Cortex of kidney (tissue), 1 donor: ENCODE results near the gene NLN.
"Not testable (repeated sequence)": the region's sequence is repeated elsewhere in the genome, so short reads cannot be mapped to it uniquely, and the experiment has no call there.

ENCODE experiments used
- DNase-seq: peaks from one replicate; lab custom pipeline; 2025; lab: John Stamatoyannopoulos, UW

Gene NLN

DNA sequence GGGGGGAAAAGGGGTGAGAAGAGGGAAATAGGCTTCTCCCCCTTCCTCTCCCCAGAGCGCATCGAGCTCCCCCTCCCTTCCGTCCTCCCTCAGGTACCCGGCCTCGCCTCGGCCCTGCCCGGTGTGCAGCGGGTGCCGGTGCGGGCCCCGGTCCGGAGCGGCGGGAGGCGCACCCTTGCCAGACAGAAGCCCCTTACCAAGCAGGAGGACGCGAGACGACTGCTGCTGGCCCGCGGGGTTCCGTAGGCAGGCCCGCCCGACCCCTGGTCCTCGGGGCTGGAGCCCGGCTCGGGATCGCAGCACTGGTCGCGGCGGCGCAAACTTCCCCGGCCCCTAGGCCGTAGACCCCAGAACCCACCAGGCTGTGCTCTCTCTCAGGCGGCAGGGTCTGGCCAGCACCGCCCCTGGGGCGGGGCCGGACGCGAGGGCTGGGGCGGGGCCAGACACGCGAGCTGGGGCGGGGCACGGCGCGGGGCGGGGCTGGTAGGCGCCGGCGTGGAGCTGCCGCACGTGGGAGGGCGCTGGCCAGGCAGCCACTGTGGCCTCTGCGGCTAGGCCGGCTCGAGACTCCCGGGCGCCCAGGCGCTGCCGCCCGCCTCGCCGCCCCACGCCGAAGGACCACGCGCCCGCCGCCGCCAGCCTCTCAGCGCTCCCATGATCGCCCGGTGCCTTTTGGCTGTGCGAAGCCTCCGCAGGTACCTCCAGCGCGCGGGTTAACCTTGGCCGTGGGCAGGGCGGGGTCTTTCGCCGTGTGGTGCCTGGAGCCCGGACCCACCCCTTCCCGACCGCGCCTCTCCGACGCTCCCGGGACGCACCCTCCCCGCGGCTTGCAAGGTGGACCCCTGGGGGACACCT is at the start of gene NLN, which contains the start of gene SGTB:
TSS of gene NLN (plus strand) at position 486 of the 855 bp plus-strand sequence. CDS start at position 655, 169 bp downstream.
TSS of gene SGTB (minus strand) at position 390 of the 855 bp plus-strand sequence. CDS start 1,302 bp downstream, outside the sequence.
- DNase-seq, result peak; percentile 50

DNA sequence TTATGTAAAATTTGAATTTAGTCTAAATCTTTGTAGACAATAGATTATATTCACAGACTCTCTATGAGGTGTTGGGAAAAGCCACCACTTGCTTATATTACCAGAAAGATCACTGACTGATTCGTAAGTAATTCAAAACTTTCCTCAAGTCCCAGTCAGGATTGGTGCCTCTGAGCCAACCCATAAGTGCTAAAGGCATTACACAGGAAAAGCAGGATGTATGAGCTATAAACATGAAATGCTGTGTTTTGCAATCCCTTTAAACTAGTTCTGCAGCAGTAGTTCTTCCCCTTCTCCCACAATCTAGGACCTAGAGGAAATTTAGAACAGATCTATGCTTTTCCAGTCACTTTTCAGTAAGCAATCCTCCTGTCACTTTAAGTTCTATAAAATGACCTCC is 49.2 kb upstream of the NLN start:
- DNase-seq, result no peak

DNA sequence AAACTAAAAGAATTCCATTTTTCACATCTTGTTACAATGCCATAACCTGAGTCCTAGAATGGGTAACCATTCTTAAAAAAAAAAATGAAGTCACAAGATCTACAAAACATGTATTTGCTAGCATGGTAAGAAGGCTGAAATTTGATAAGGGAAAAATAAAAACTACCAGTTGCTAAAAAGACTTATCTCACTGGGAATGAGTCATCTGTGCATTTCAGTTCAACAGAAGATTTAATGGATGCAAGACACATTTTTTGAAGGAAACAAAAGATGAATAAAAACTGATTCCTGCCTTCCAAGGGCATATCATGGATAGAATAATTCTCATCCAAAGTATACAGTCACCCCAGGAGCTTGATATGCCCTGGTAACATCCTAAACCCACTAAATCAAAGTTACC is 47.3 kb upstream of the NLN start:
- no peak for DNase-seq

DNA sequence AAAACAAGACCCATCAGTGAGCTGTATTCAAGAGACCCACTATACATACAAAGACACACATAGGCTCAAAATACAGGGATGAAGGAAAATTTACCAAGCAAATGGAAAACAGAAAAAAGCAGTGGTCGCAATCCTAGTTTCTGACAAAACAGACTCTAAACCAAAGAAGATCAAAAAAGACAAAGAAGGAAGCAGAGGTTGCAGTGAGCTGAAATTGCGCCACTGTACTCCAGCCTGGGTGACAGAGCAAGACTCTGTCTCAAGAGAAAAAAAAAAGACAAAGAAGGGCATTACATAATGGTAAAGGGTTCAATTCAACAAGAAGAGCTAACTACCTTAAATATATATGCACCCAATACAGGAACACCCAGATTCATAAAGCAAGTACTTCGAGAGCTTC is 45.9 kb upstream of the NLN start:
- not testable (repeated sequence) for DNase-seq

DNA sequence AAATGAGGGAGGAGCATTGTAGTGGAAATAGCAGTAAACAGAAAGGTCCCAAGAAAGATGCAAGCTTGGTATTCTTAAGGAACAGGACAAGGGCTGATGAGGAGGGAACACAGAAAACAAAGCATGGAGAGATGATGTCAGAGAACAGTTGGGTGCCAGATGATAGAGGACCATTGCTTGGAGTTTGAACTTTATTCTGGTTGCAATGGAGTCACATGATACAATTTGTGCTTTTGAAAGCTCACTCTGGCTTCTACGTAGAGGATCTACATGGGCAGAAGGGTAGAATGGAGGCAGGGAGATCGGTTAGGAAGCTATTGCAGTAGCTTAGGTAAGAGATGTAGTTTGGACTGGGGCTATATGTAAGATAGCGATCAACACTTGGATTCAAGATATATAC is 39.9 kb upstream of the NLN start:
- no peak for DNase-seq

DNA sequence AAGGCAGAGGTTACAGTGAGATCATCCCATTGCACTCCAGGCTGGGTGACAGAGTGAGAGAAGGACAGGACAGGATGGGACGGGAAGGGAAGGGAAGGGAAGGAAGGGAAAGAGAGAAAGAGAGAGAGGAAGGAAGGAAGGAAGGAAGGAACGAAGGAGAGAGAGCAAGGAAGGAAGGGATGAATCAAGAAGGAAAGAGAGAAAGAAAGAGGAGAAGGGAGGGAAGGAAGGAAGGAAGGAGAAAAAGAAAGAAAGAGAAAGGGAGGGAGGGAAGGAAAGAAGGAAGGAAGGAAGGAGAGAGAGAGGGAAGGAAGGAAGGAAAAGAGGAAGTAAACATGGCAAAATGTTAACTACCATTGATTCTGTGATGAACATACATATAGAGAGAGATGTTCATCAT is 28.9 kb upstream of the NLN start:
- DNase-seq, result no peak

DNA sequence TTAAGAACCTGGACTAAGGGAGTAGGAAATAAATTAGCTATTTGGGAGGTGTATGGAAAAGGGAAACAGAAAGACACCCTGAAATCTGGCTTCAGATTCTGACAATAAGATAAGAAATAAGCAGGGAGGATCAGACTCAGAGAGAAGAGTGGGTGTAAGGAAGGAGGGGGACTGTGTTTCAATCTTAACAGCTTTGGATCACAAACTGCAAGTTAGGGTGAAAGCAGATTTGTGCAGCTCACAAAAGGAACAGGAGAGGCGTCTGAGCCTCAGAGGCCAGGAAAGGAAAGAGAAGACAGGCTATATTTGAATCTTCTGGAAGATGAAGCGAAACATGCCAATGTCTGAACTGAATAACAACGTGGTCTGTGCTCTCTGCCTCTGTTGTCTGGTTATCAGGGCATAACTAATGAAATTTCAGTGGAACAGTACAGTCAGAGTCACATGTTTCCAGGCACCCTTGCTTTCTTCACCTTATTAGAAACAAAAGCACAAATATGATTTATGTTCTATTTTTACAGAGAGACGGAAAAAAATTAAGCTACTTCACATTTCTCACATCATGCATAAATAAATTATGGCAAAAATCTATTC is 26.7 kb upstream of the NLN start:
- DNase-seq, result no peak

DNA sequence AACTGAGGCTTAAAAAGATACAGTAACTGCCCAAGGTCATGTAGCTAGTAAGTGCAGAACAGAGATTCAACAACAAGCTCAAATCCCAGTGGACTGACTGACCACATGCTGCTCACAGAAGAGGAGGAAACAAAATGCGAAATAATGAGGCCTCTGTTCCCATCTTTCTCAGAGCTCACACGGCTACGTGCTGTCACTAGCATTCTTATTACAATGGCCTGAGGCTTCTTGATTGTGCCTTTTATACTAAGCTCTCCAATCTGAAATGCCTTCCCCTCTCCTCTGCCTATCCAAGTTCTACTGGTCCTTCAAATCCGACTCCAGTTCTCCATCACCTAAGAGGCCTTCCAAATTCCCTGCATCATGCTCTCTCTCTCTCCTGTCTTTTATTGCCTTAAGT is 26.1 kb upstream of the NLN start:
- DNase-seq, result no peak

DNA sequence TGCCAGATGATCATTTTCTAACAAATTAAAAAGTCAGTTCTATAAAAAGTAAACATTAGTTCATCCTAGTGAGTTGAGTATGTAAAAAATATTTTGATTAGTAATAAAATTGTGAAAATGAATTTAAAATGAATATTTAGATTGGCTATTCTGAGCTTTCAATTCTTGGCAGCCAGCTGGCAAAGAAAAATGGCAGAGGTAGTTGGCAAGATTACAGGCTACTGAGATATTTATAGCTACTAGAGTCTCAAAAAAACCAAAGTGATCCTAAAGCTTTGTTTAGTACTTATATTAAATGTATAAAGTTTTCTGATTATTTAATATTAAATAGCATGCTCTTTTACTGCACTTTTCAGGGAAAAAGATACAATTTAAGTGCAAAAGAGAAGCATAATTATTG is 25.1 kb upstream of the NLN start:
- DNase-seq, result no peak

DNA sequence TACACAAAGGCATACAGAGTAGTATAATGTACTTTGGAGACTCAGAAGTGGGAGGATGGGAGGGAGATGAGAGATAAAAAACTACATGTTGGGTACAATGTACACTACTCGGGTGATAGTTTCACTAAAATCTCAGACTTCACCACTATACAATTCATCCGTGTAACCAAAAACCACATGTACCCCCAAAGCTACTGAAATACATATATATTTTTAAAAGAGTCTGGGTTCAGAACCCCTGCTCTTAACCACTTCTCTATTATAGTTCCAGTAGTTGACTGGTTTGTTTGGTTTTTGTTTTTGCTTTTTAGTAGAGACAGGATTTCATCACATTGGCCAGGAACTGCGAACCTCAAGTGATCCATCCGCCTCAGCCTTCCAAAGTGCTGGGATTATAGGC is 22.7 kb upstream of the NLN start:
- no peak for DNase-seq

DNA sequence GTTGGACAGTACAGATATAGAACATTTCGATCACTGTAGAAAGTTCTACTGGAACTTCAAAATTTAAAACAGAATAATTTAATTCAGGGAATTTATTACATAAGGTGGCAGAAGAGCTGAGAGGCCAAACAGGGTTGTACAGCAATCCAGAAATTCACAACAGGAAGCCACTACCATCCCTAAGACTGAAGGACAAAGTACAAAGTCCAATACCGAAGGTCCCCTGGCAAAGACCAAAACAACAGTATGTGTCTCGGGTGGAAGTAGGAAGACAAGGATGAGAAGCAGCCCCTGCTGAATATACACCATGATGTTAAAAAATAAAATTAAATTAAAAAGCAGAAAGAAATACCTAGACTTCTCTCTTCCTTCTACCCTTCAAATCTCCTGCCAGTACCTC is 20.0 kb upstream of the NLN start:
- no peak for DNase-seq

DNA sequence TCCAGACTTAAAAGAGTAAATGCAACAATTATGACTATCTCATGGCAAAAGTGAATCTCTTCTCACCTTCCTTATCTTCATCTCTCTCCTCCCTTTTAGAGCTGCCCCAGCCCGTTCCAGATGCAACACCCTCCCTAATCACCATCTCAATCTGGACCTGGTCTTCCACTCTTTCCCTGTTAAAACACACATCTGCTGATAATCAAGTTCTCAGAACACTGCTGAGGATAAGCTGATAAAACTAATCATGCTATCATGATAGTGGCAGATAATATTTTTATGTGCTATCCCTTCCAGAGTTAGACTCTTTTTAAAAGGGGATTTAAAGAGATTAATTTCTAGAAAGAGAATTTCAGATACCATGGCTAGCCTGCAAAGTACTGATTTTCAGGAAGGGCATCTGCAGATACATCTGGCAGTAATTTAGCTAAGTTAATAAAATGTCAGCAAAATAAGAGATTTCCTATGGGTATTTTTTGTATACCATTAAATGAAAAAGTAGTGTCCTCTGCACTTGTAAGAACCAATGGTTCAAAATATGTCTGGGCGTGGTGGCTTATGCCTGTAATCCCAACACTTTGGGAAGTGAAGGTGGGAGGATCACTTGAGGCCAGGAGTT is 17.3 kb upstream of the NLN start:
- DNase-seq, result no peak

DNA sequence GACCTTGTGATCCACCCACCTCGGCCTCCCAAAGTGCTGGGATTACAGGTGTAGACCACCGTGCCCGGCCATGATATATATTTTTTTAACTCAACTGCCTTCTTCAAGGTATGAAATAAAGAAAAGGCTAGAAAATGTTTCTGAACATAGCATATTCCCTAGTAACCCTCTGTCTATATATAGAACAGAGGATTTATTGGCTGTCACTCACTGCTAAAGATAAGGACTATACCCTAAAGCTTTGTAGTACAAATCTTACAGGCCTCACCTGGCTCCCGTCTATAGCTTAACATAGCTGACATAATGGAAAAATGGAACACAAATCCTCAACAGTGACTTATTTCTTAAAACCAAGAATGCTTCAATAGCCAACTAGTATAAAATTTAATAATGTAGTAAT is 14.3 kb upstream of the NLN start:
- no peak for DNase-seq

DNA sequence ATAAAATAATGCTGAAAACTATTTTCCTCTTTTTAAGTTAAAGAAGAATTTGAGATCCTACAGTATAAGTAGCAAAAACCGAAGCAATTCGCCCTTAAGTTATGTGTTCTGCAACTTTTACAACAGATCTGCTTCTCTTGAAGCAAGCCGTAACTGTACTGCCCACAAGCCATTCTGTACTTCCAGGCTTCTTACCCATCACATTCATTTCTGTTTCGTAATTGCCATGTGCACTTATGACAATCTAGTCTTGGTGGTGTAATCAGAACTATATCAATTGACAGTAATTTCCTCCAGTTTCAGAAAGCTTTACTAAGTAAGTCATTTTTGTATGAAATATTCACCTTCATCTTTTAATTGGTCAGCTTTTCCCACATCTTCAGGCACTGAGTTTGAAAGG is 13.9 kb upstream of the NLN start:
- DNase-seq, result no peak

DNA sequence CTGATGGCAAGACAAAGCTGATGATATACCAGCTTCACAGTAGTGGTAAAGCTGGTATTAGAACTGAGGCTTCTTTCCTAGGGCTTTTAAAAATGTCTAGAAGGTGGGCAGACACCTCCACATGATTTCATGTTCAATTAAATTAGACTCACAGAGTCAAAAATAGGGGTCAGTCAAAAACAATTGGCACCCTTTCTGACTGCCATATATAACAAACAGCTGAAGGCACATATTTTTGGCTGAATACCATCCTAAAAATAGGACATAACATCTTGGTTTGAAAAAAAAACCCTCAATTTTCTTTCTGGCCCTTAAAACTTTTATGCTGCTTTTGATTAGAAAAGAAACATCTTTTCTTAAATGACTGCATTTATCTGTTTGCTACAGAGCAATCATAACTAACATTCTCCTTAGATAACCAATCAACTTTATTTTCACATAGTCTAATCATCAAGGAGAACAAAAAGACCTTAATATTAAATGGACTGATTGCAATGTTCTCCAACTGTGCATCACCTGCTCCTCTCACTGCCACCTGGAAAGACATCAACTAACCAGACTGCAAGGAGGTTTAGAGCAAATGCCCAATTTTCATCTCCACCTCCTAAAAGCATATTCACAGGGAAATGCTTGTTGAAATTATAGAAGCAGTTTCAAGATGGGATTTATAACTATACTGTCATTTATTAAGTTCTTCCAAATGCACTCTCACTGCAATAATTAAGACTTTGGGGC is 3.3 kb upstream of the NLN start:
- no peak for DNase-seq

DNA sequence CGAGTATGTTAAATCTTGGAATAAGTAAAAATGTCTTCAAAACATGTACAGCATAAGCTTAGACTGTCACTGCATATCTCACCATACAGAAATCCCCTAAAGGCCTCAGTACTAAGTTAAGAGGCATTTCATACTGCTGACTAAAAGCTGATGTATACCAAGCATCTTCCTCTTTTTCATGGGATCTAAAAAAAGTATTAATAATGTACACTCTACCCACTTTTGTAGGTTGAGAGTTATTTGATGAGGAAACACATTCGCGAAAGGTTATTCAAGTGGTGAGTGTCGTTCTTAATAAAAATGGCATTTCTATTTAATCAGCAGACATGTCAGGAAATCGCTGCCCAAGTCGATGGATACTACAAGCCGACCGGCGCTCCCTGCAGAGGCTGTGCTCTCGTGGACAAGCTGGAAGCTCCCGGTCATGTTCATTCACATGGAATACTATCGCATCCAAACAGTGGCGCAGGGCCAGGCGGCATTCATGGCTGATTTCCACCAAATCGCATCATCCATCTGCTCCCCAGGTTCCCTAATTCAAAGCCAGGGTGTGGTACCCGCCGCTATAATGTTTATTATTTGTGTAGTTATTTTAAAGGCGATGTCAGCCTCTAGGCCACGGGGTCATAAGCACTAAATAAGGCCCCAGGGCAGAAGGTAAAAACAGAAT is 820 bp upstream of the NLN start:
- DNase-seq, result no peak

DNA sequence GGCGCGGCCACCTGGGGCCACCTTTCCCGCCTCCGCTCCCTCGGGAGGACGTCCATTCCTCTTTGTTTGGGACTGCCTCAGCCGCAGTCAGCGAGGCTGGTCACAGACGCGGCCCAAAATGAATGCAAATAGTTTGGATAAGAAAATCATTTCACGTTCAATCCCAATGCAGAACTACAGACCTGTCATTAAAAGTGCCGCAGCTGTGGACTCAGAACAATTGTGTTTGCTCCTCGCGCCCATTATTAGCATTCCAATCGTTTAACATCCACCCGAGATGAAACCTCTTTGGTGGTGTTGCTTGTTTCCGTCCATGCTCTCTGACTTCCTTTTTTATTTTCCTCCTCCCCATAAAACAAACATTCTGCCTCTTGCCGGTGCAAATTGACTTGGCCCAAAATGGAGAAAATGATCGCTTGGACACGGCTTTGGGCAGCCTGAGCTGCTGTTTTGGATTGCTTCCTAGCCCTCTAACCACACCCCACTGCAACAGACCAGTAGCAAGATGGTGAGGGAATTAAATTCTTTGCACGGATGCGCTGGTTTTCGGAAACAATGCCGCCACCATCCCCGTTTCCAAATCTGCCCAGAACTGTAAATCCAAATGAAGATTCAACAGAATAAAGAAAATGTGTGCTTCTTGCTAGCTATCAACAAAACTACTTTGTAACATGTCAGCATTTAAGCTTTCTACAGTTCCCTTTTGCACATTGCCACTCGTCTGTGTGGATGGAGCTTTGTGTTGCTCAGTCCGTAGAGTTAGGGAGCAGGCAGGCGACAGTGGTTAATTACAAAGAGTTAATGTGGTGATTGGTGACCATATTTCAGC is 784 bp downstream of the NLN start:
- no peak for DNase-seq

DNA sequence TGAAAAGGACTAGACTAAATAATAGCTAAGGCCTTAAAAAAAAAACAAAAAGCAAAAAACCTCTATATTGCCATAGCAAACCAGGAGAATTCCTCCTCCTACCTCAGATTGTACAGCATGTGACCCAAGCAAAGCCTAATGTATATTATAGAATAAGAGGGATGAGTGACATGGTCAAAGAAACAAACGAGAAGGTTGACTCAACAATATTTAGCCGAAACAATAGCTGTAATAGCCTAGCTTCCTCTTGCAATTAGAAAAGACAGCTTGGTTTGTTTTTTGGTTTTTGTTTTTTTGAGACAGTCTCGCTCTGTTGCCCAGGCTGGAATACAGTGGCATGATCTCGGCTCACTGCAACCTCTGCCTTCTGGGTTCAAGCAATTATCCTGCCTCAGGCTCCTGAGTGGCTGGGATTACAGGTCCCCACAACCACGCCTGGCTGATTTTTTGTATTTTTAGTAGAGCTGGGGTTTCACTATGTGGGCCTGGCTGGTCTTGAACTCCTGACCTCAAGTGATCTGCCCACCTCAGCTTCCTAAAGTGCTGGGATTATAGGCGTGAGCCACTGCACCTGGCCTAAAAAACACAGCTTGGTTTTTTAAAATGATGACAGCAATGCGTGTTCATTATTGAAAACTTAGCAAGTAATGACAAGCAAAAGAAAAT is 5.6 kb downstream of the NLN start:
- no peak for DNase-seq

DNA sequence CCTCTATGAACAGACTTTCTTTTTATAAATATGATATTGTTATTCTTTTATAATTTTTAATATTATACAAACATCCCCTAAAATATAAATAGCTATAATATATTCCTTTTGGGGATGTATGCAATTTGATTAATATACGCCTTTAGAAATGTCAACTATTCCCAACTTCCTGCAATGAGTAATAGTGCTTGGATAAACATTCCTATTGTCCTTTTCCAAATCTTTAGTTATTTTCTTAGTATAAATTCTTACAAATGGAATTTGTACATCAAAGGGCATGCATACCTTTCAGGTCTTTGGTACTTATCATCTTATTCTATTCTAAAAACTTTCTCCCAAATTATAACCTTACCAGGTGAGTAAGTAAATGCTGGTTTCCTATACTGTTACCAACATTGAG is 6.2 kb downstream of the NLN start:
- DNase-seq, result no peak

DNA sequence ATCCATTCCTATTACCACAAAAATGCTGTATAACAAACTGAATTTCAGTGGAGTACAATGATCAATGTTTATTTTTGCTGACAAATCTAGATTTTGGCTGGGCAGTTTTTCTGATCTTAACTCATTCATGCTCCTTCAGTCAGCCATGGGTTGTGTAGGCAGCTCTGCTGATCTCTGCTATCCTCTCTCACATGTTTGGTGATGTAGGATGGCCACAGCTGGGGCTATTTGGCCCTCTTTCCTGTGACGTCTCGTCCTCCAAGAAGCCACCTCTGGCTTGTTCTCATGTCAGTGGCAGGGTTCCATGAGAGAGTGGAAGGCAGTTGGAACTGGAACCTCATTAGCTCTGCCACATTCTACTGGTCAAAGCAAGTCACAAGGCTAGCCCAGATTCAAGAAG is 8.9 kb downstream of the NLN start:
- no peak for DNase-seq
